ENCODE measurements around the gene GADD45GIP1.

Gene GADD45GIP1

GRCh38 chr19:12996406-12997094 is 39.5 kb upstream of the GADD45GIP1 start:
- TF ChIP-seq JUND (IDR thresholded peaks at IDR 0.05; ENCODE audit: low read depth) = no peak
- peak; percentile 39 to 53 for DNase-seq (ENCODE audit: low read depth in 1 of 2, low spot score in 1 of 2)
- in situ Hi-C loops (cut with HindIII; ENCODE audit: low pct_unique_long_range_greater_than_20kb, low sequenced_read_pairs) = no loop called here

GRCh38 chr19:12995596-12996405 is 38.8 kb upstream of the GADD45GIP1 start:
- in situ Hi-C loops (cut with HindIII; ENCODE audit: low pct_unique_long_range_greater_than_20kb, low sequenced_read_pairs) = no loop called here
- TF ChIP-seq JUND (IDR thresholded peaks at IDR 0.05; ENCODE audit: low read depth) = no peak
- peak in 1 of 2 experiments; percentile 21 for DNase-seq (ENCODE audit: low read depth in 1 of 2, low spot score in 1 of 2)

GRCh38 chr19:12994701-12995595 is 37.9 kb upstream of the GADD45GIP1 start, which contains the start of gene NFIX:
NFIX (plus strand) TSS chr19:12995475; CDS start chr19:12995838, 363 bp downstream.
- no peak for TF ChIP-seq JUND (IDR thresholded peaks at IDR 0.05; ENCODE audit: low read depth)
- in situ Hi-C loops (cut with HindIII; ENCODE audit: low pct_unique_long_range_greater_than_20kb, low sequenced_read_pairs) = no loop called here
- peak in 1 of 2 experiments; percentile 68 for DNase-seq (ENCODE audit: low read depth in 1 of 2, low spot score in 1 of 2)

GRCh38 chr19:12993562-12993961 is 36.5 kb upstream of the GADD45GIP1 start:
- TF ChIP-seq JUND (IDR thresholded peaks at IDR 0.05; ENCODE audit: low read depth) = no peak
- DNase-seq (ENCODE audit: low read depth in 1 of 2, low spot score in 1 of 2) = no peak
- in situ Hi-C loops (cut with HindIII; ENCODE audit: low pct_unique_long_range_greater_than_20kb, low sequenced_read_pairs) = no loop called here

- no peak for DNase-seq (ENCODE audit: low read depth in 1 of 2, low spot score in 1 of 2)
- in situ Hi-C loops (cut with HindIII; ENCODE audit: low pct_unique_long_range_greater_than_20kb, low sequenced_read_pairs) = no loop called here
- TF ChIP-seq JUND (IDR thresholded peaks at IDR 0.05; ENCODE audit: low read depth) = no peak
Observed at GRCh38 chr19:12992729-12993128, 35.7 kb upstream of the GADD45GIP1 start.

GRCh38 chr19:12991296-12991695 is 34.3 kb upstream of the GADD45GIP1 start:
- in situ Hi-C loops (cut with HindIII; ENCODE audit: low pct_unique_long_range_greater_than_20kb, low sequenced_read_pairs) = no loop called here
- DNase-seq (ENCODE audit: low read depth in 1 of 2, low spot score in 1 of 2) = peak in 1 of 2 experiments; percentile 19
- TF ChIP-seq JUND (IDR thresholded peaks at IDR 0.05; ENCODE audit: low read depth) = no peak

GRCh38 chr19:12990853-12991252 is 33.8 kb upstream of the GADD45GIP1 start:
- in situ Hi-C loops (cut with HindIII; ENCODE audit: low pct_unique_long_range_greater_than_20kb, low sequenced_read_pairs) = no loop called here
- TF ChIP-seq JUND (IDR thresholded peaks at IDR 0.05; ENCODE audit: low read depth) = no peak
- DNase-seq (ENCODE audit: low read depth in 1 of 2, low spot score in 1 of 2) = no peak

GRCh38 chr19:12990431-12990830 is 33.4 kb upstream of the GADD45GIP1 start:
- no peak for DNase-seq (ENCODE audit: low read depth in 1 of 2, low spot score in 1 of 2)
- in situ Hi-C loops (cut with HindIII; ENCODE audit: low pct_unique_long_range_greater_than_20kb, low sequenced_read_pairs) = no loop called here
- no peak for TF ChIP-seq JUND (IDR thresholded peaks at IDR 0.05; ENCODE audit: low read depth)

- TF ChIP-seq JUND (IDR thresholded peaks at IDR 0.05; ENCODE audit: low read depth) = no peak
- in situ Hi-C loops (cut with HindIII; ENCODE audit: low pct_unique_long_range_greater_than_20kb, low sequenced_read_pairs) = no loop called here
- no peak for DNase-seq (ENCODE audit: low read depth in 1 of 2, low spot score in 1 of 2)
Observed at GRCh38 chr19:12987781-12988180, 30.8 kb upstream of the GADD45GIP1 start.

GRCh38 chr19:12987190-12987589 is 30.2 kb upstream of the GADD45GIP1 start:
- DNase-seq (ENCODE audit: low read depth in 1 of 2, low spot score in 1 of 2) = no peak
- no peak for TF ChIP-seq JUND (IDR thresholded peaks at IDR 0.05; ENCODE audit: low read depth)
- in situ Hi-C loops (cut with HindIII; ENCODE audit: low pct_unique_long_range_greater_than_20kb, low sequenced_read_pairs) = no loop called here

- no peak for DNase-seq (ENCODE audit: low read depth in 1 of 2, low spot score in 1 of 2)
- in situ Hi-C loops (cut with HindIII; ENCODE audit: low pct_unique_long_range_greater_than_20kb, low sequenced_read_pairs) = no loop called here
- no peak for TF ChIP-seq JUND (IDR thresholded peaks at IDR 0.05; ENCODE audit: low read depth)
Observed at GRCh38 chr19:12986726-12987125, 29.7 kb upstream of the GADD45GIP1 start.

- in situ Hi-C loops (cut with HindIII; ENCODE audit: low pct_unique_long_range_greater_than_20kb, low sequenced_read_pairs) = no loop called here
- TF ChIP-seq JUND (IDR thresholded peaks at IDR 0.05; ENCODE audit: low read depth) = no peak
- peak in 1 of 2 experiments; percentile 31 for DNase-seq (ENCODE audit: low read depth in 1 of 2, low spot score in 1 of 2)
Observed at GRCh38 chr19:12985049-12985776, 28.2 kb upstream of the GADD45GIP1 start.
